ENCODE data around the gene KIF6. TPM values are rescaled to one million over a fixed set of nuclear protein-coding genes. Genes with fewer than 3 reads are reported as not detected.

KIF6 gene
- total RNA-seq, 2 experiments from 2014 or later, result 0.17 to 0.23 TPM

DNA sequence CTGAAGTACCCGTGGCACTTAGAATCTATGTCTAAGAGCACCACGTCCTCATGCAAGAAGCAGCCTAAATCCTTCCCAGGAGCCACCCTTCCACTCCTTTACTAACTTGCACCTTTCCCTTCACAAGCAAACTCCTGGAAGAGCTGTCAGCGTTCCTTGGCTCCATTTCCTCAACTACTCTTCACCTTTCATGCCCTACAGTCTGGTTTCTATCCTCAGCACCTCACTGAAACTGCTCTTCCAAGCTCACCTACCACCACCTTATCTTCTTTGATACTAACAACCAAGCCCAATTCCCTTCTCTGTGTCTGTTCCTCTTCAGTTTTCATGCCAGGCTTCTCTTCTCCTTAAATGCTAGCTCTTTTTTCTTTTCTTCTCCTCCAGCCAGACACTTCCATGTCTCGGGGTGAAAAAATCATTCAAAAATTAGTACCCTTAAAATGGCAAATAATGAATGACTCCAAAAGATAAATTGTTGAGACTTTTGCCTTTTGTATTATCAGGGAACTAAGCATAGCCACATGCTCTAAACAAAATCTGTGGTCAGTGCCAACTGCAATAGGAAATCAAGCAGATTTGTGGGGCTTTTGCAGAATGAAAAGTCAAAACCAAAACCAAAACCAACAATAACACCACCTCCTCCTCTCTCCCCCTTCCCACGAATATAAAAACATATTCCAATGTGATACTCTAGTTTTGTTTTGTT is 253.1 kb downstream of the KIF6 start:
- ChIA-PET CTCF (no interaction called here), POLR2A (no interaction called here)

GRCh38 chr6:39470506-39470905 is 254.7 kb downstream of the KIF6 start:
- ChIA-PET POLR2A (no interaction called here), CTCF (no interaction called here)

- CTCF ChIA-PET, result no interaction called here
- POLR2A ChIA-PET, result no interaction called here
Observed at GRCh38 chr6:39468385-39468784, 256.8 kb downstream of the KIF6 start.

GRCh38 chr6:39466631-39467030 is 258.6 kb downstream of the KIF6 start:
- POLR2A ChIA-PET, result no interaction called here
- CTCF ChIA-PET, result no interaction called here

GRCh38 chr6:39465539-39465938 is 259.7 kb downstream of the KIF6 start:
- ChIA-PET CTCF (no interaction called here), POLR2A (no interaction called here)

- ChIA-PET POLR2A (no interaction called here), CTCF (no interaction called here)
Observed at GRCh38 chr6:39464067-39464466, 261.1 kb downstream of the KIF6 start.

DNA sequence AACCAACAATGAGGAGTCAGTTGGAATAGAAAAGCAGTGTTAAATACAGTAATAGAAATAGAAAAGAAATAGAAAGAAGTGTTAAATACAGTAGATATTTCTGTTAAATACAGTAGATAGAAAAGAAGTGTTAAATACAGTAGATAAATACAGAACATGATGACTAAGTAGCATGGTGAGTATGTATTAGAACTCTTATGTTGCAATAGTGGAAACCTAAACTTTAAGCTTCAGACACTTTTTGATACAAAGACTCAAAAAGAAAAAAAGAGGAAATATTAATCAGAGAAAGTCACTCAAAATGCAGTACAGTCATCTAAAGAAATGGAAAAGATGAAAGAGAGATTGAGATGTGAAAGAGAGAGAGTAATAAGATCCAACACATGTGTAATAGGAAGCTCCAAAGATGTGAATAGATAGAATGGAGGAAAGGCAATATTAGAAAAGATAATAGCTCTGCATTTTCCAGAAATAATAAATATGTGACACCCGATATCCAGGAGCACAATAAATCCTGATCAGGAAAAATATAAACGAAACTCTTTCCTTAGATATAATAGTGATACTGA is 271.2 kb downstream of the KIF6 start:
- ChIA-PET CTCF (no interaction called here), POLR2A (no interaction called here)

GRCh38 chr6:39453241-39453640 is 272.0 kb downstream of the KIF6 start:
- ChIA-PET POLR2A (no interaction called here), CTCF (no interaction called here)

DNA sequence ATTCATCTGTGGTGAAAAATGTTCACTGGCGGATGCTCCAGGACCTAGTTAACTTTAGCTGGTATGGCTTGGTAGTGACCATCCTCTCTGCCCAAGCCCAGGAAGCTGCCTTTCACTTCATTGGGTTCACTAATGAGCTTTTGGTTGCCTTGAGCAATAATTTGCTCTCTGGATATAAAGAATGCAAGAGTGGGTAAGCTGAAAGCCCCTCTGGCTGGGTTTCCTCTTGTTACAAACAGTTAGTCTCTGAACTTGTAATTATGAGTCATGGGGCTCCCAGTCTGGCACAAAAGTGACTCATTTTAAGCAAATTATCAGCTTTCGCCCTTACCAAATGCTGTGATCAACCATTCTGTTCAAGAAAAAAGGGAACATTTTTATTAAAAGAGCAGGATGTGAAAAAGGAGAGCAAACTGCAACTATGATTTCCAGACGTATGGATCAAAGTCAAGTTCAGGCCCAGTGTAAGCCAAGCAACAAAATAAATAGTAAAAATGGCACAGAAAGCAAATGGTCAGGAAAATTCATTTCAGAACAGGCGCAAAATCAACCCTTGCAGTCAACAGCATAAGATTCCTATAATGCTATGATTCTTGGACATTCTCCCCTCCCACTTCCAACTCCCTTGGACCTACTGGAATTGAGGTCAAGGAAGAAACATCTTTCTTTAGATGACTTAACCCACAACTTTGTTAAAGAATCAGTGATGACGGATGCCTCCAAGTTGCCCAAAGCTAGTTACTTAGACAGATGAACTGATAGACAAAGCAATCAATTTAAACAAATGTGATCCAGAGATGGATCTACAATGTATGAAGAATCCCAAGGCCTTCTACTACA is 272.7 kb downstream of the KIF6 start:
- ChIA-PET POLR2A (no interaction called here), CTCF (no interaction called here)

DNA sequence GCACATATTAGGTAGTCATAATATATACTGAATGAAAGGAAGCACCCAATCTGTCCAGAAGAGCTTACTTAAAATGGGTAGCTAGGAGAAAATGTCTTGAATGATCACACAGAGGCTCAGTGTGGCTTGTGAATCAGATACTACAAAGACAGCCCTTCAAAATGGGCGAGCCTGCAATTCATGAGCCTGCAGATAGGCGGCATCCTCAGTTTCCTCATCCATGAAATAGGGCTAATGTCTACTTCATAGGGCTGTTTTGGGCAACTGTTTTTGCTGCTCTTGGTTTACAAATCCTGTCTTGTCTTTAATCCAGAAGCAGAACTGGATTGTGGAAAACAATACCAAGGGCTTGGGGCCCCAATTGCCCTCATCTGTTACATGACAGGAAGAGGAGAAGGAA is 273.4 kb downstream of the KIF6 start:
- ChIA-PET CTCF (no interaction called here), POLR2A (no interaction called here)

DNA sequence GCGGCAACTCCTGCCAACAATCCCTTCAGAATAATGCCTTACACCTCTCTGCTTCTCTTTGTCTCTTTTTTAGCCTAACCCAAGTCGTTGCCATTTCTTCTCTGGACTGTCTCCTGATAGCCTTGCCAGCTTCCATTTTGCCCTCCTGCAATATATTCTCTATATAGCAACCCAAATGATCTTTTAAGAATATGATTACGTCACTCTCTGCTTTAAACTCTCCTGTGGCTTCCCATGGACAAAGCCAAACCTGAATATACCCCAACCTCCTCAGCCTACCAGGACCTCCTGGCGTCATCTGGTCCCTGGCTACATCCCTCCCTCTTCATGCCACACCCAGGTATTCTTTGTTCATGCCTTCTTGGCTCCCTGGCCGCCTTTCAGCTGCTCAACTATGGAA is 276.2 kb downstream of the KIF6 start:
- ChIA-PET POLR2A (no interaction called here), CTCF (no interaction called here)

- ChIA-PET POLR2A (no interaction called here), CTCF (no interaction called here)
Observed at GRCh38 chr6:39446909-39447308, 278.3 kb downstream of the KIF6 start.

GRCh38 chr6:39445667-39446066 is 279.5 kb downstream of the KIF6 start:
- ChIA-PET CTCF (interaction anchor here (1.0 kb wide), 1 partner anchor 17 kb away, joined by 4 read pairs; no protein-coding TSS in a partner anchor), POLR2A (no interaction called here)

DNA sequence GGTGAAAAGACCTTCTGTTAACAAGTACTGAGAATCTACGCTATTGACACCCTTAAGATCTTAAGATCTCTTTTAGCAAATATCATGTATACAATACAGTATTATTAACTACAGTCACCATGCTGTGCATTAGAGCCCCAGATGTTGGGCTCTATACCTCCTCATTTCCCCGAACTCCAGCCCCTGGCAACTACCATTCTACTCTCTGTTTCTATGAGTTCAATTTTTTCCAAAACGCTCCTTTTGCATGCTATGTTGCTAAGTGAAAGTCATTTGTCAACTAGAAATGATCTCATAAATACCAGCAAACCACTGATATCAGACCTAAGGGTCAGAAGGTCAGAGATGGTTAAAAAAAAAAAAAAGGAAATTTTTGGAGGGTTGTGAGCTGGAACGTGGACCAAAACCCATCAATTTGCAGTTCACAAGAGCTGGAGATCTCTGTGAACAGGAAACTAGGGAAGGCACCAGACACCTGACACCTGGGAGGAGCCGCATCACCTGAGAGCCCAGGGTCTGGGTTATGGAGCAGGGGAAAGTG is 280.7 kb downstream of the KIF6 start:
- CTCF ChIA-PET, result no interaction called here
- POLR2A ChIA-PET, result no interaction called here

GRCh38 chr6:39441986-39442385 is 283.2 kb downstream of the KIF6 start:
- ChIA-PET POLR2A (no interaction called here), CTCF (no interaction called here)

DNA sequence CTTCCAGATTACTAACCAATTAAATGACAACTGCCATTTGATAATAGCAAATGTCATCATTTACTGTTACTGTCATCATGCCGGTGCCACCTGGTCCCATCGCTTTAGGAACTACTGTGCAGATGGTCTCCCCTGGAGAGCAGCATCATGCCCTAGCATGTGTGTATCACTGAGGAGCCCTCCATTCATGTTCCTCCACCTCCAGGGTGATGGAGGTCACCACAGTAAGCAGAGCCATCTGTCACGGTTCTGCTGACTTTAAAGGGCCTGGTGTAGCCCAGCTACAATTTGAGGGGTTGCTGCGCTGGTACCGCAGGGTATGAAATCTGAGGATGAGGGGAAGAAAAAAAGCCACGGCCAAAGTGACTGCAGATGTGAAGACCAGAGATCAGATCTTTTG is 283.9 kb downstream of the KIF6 start:
- POLR2A ChIA-PET, result no interaction called here
- CTCF ChIA-PET, result no interaction called here

- POLR2A ChIA-PET, result no interaction called here
- CTCF ChIA-PET, result no interaction called here
Observed at GRCh38 chr6:39440039-39440426, 285.2 kb downstream of the KIF6 start.

DNA sequence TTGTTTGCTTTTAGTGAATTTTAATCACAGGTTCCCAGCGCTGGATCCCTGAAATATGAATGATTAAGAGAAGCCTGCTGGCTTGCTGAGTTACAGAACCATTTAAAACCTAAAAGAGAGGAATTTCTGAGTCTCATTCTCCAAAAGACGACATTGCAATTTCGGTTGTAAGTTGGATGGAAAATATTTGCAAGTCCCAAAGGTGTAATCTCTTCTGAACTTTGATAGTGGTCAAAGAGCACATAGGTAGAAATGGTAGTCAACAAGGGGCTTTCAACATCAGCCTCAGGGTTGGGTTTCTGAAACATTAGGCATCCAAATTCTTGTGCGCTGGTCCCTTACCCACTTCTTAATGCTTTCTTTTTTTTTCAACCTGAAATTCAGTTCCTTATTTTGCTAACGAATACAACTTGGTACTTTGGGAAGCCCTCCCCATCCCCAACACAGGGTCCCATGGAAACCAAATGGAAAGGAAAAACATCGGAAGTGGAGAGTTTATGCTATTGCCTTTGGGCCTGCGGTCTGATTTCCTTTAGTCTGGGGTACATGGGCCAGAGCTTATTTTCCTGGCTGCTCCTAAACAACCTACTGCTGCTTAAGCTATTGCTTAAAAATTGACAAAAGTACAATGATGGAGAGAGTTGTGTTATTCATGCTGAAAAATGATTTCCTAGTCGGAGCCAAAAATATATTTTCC is 285.7 kb downstream of the KIF6 start:
- ChIA-PET CTCF (no interaction called here), POLR2A (no interaction called here)

- ChIA-PET CTCF (no interaction called here), POLR2A (no interaction called here)
Observed at GRCh38 chr6:39433630-39434029, 291.6 kb downstream of the KIF6 start.

GRCh38 chr6:39432330-39433025 is 292.7 kb downstream of the KIF6 start:
- ChIA-PET CTCF (no interaction called here), POLR2A (no interaction called here)

All from activated CD8-positive, alpha-beta memory T cell treated with anti-CD3 and anti-CD28 coated beads for 36 hours (primary cell).